ENCODE data around the gene RTN4.

- TF ChIP-seq CTCF (IDR thresholded peaks at IDR 0.05) (no peak), POLR2A (IDR thresholded peaks at IDR 0.05) (no peak), EP300 (IDR thresholded peaks at IDR 0.05) (no peak)
Observed at GRCh38 chr2:54979321-54980044, 70.8 kb downstream of the RTN4 start.
